ENCODE measurements around the gene TXNL4B.
"Not testable (repeated sequence)": the region's sequence is repeated elsewhere in the genome, so short reads cannot be mapped to it uniquely, and the experiment has no call there.

The TXNL4B gene

DNA sequence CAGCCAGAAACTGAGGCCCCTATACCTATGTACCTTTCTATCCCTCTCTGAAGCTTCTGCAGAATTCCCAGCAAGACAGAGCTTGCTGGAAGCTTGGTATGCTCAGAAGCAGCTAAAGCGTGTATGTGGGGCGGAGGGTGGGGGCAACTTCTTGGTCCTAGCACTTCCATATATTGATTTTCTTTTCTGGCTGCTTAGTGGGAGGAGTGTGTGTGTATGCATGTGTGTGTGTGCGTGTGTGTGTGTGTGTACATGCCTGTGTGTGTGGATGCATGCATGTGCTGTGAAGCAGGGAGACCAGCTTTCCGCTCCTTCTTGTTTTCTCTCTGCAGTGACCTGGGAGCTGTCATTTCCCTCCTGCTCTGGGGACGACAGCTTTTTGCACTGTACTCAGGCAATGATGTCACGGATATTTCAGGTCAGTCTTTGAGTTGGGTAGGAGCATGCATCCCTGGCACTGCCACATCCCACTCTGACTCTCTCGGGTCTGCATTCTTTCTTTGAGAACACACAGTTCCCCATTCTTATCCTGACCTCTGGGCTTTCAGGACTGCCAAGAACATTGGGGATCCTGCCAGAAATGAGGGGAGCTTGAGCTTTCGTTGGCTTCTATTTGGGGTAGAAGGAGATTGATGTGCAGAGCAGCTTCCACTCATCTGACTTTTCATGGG lies 19.7 kb downstream of the TXNL4B start:
- DNase-seq (ENCODE audit: low read depth): peak; percentile 43

DNA sequence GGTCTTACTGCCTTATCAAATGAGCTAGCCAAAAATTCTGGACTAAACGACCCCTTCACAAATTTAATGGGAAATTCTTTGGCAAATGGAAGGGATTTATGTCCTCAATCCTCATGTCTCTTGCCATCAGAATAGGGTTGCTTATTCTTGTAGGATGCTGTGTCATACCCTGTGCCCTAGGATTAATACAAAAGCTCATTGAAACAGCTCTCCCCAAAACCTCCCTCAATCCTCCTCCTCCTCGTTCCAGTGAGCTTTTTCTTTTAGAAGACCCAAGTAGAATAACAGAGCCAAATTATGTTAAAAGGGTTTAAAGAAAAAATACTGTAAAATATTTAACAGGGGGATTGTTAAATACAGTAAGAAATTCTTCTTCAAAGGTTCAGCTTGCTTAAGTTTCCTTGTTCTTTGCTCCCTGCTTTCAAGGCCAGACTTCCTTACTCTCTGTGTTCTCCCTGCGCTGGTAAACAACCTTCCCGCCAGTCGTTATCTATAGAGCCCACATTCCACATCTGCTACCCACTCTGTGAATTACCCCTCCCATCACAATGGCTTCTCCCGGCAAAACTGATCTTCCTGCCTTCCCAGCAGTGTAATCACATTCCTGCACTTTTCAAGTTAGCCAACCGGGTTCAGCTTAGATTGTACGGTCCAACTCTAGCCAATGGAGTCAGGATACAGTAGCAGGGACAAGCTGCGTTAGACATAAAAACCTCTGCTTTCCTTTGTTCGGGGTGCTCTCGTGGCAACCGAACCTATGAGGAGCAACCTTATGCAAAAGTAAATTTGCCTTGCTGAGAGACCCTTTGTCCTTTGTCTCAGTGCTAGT lies 20.7 kb downstream of the TXNL4B start:
- DNase-seq (ENCODE audit: low read depth): no peak

DNA sequence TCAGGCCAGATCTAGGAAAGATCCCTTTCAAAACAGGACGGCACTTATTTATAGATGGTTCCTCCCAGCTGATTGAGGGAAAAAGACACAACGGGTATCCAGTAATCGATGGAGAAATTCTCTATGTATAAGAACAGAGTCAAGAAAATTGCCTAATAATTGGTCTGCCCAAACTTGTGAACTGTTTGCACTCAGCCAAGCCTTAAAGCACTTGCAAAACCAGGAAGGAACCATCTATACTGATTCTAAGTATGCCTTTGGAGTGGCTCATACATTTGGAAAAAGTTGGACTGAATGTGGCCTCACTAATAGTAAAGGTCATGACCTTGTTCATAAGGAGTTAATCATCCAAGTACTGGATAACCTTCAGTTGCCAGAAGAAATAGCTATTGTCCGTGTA lies 24.5 kb downstream of the TXNL4B start:
- DNase-seq (ENCODE audit: low read depth): peak; percentile 19

DNA sequence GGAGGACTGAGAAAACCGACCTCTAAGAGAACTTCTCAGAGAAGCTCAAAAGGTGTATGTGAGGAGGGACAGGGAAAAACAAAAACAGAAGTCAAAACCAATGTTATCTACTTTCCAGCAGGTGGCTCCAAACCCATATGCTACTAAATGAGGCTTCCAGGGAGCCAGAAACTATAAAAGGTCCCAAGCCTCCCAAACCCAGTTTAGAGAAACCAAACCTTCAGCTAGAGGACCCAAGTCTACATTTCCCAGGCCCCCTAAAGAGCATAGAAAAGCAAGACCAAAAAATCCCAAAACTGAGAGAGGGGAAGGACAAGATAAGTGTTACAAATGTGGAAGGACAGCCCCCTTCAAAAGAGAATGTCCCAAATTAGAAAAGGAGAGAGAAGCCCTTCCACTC lies 26.7 kb downstream of the TXNL4B start:
- DNase-seq (ENCODE audit: low read depth): peak; percentile 47

DNA sequence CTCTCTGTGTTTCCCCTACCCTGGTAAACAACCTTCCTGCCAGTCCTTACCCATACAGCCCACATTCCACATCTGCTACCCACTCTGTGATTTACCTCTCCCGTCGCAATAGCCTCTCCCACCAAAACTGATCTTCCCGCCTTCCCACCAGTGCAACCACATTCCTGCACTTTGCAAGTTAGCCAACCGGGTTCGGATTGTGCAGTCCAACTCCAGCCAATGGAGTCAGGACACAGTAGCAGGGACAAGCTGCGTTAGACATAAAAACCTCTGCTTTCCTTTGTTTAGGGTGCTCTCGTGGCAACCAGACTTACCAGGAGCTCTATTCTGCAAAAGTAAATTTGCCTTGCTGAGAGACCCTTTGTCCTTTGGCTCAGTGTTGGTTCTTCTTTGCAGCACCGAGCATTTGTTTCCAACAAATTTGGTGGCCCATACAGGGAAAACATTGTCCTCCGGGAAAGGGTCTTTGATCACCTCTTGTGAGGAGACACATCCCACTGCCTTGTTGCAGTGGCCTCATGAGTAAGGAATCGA lies 29.0 kb downstream of the TXNL4B start:
- DNase-seq (ENCODE audit: low read depth): no peak

DNA sequence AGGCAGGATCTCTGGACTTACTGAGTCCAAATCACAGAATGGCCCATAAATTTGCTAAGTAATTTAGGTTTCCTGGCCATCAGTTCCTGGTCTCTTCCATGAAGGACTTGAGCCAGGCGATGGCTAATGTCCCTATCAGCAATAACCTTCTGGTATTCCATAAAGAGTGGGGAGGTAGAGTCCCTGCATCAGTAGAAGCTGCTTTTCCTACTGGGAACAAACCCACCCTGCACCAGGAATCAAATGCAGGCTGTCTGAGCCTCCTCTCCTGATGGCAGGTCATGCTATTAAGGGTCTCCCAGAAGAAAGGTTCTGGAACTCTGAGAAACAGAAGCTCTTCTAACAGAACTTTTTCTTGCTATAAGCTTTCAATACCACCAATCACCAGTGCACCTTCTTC lies 31.9 kb downstream of the TXNL4B start:
- no peak for DNase-seq (ENCODE audit: low read depth)

DNA sequence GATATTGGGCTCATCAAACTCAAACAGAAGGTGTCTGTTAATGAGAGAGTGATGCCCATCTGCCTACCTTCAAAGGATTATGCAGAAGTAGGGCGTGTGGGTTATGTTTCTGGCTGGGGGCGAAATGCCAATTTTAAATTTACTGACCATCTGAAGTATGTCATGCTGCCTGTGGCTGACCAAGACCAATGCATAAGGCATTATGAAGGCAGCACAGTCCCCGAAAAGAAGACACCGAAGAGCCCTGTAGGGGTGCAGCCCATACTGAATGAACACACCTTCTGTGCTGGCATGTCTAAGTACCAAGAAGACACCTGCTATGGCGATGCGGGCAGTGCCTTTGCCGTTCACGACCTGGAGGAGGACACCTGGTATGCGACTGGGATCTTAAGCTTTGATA lies 33.0 kb downstream of the TXNL4B start:
- DNase-seq (ENCODE audit: low read depth): no peak

DNA sequence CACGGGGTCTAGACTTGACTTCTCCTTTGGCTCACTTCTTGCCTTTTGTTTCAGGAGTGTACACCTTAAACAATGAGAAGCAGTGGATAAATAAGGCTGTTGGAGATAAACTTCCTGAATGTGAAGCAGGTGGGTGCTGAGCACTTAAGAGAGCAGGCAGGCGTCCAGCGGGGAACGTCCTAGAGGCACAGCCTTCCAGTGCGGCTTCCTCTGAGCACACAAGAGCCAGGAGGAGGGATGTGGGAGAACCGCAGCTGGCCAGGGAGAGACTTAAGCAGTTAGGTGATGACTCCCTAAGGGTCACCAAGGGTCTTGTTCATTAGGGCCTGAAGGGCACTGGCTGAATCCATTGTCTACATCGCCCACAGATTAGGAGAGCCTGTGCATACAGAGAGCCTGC lies 34.4 kb downstream of the TXNL4B start:
- not testable (repeated sequence) for DNase-seq (ENCODE audit: low read depth)

DNA sequence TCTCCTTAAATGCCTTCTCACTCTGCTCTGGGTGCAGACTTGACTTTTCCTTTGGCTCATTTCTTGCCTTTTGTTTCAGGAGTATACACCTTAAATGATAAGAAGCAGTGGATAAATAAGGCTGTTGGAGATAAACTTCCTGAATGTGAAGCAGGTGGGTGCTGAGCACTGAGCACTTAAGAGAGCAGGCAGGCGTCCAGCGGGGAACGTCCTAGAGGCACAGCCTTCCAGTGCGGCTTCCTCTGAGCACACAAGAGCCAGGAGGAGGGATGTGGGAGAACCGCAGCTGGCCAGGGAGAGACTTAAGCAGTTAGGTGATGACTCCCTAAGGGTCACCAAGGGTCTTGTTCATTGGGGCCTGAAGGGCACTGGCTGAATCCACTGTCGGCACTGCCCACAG lies 36.1 kb downstream of the TXNL4B start:
- not testable (repeated sequence) for DNase-seq (ENCODE audit: low read depth)

DNA sequence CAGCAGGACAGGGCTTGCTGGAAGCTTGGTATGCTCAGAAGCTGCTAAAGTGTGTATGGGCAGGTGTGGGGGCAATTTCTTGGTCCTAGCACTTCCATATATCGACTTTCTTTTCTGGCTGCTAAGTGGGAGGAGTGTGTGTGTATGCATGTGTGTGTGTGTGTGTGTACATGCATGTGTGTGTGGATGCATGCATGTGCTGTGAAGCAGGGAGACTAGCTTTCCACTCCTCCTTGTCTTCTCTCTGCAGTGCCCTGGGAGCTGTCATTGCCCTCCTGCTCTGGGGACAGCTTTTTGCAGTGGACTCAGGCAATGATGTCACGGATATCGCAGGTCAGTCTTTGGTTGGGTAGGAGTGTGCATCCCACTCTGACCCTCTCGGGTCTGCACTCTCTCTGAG lies 37.5 kb downstream of the TXNL4B start:
- no peak for DNase-seq (ENCODE audit: low read depth)

DNA sequence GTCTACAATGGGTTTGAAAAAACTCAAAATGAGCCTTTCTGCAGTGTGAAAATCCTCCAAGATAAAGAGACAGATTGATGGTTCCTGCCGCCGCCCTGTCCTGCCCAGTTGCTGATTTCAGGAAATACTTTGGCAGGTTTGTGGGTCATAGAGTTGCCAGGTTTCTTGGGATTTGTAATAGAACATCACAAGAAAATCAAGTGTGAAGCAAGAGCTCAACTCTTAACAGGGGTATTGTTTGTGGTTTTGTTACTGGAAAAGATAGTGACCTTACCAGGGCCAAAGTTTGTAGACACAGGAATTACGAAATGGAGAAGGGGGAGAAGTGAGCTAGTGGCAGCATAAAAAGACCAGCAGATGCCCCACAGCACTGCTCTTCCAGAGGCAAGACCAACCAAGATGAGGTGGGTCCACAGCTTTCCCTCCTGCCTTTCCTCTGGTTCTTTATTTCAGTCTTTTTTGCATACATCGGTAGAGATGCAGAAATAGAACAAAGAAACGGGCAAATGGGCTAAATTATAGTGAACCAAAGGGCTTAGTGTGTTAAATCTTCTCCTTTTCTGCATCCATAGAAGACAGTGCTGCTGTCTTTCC lies 39.1 kb downstream of the TXNL4B start, which contains the start of gene HP:
TSS of gene HP (plus strand) at position 252 of the 594 bp plus-strand sequence. CDS start at position 400, 148 bp downstream.
- DNase-seq (ENCODE audit: low read depth): not testable (repeated sequence)

DNA sequence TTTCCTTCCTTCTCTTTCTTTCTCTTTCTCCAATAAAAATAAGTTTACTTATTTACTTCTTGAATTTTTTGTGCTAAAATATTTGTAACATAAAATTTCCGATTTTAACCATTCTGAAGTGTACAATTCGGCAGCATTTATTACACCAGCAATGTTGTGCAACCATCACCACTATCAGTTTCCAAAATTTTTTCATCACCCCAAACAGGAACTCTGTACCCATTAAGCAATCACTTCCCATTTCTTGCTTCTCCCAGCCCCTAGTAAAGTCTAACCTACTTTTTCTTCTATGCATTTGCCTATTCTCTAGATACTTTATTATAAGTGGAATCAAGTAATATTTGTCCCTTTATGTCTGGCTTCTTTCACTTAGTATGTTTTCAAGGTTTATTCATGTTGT lies 41.6 kb downstream of the TXNL4B start:
- DNase-seq (ENCODE audit: low read depth): no peak

DNA sequence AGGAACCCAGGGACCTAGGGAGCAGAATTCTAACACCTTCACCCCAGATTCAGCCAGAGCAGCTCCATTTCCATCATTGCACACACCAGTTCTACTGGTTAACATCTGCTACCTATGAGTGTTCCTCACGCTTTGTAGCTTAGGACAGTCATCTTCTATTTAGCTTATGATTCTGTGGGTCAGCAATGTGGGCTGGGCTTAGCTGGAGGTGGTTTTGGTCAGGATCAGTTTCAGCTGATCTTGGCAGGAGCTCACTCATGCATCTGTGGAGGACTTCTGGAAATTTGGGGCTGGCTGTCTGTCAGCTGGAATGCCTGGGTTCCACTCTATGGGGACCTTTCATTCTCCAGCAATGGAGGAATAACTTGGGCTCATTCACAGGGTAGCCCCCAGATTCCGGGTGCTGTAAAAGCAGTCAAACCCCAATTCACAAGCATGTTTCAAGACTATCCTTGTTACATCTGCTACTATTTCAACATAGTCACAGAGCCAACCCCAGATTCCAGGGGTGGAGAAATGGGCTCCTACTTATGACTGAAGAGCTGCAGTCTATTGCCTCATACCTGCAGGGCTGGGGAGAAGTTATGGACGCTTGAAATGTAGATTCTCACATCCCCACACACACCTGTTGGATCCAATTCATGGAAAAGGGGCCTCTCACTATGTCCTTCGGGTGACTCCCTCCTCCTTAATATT lies 42.5 kb downstream of the TXNL4B start:
- DNase-seq (ENCODE audit: low read depth): peak; percentile 69

DNA sequence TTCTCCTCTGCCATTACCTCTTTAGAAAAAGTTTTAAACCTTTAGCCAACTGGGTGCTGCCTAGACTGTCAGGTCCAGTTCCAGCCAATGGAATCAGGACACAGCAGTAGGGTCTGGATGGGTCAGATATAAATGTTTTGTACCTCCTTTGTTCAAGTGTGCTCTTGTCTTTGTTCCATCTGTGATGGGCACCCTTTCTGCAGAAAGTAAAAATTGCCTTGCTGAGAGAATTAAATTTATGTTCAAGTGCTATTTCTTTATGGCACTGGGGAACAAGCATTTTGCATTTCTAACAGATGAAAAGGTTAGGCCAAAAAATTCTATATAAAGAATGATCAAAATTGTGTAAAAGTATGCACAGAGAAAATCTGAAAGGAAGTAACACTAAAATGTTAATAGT lies 44.3 kb downstream of the TXNL4B start:
- DNase-seq (ENCODE audit: low read depth): no peak

DNA sequence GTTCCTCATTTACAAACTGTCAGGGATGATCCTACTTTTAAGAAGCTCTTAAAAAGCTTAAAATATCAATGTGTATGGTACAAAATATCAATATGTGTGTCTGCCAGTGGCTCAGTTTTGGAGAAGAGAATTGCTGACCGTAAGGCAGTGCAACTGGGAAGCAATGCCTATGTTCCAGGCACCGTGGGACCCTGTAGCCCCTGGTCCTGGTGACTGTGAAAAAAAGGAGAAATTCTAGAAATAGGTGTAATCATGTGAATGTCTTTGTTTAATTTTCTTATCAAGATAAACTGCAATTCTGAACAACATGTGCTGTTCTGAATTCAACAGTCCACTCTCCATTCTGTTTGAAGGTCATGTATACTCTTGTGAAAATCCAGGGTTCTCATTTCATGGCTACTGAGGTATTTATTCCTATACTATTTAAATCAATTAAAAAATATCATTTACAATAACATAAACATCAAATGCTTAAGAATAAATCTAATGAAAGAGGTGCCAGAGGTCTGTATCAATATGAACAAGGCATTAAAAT lies 48.5 kb downstream of the TXNL4B start:
- no peak for DNase-seq (ENCODE audit: low read depth)

DNA sequence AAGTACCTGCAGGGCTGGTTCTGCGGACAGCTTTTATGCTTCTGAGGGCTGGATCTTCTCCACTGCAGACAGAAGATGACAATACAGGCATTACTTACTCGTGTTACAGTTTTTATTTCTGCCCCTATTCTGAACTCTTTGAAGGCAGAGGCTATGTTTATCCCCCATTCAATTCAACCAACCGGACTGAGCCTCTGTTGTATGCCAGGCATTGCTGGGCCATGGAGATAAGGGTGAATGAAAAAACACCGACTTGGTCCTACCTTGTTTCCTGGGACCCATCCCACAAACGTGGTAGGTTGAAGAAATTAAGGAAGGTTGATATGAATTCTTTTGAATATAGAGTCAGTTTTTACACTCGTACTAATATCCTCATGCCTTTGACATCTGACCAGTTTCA lies 49.1 kb downstream of the TXNL4B start:
- DNase-seq (ENCODE audit: low read depth): no peak

DNA sequence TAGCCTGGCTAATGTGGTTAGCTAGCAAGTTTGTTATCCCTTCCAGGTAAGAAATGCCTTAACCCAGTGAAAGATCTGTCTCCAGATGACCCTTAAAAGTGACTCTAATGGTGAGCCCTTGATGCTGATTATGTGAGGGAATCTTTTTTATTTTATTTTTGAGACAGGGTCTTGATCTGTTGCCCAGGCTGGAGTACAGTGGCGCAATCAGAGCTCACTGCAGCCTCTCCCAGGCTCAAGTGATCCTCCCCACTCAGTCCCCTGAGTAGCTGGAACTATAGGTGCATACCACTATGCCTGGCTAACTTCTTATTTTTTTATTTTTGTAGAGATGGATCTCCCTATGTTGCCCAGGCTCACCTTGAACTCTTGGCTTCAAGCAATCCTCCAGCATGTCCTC lies 49.9 kb downstream of the TXNL4B start:
- DNase-seq (ENCODE audit: low read depth): no peak

DNA sequence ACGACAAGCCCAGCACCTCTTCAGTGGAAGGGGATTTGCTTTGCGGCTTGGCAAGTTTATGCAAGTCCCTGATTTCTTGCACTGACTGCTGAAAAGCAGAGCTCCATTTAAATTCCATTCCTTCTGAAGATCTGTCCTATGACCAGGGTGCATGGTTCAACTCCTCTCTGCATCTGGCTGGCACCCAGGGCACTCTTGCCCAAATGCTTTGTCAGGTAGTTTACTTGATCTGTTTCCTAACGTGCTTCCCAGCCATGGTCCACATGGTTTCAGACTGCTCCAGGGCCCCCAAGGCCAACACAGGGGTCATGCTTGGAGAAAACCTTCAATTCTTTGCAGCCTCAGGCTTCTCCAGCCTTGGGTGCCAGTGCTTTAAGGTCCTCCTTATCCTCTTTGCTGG lies 50.4 kb downstream of the TXNL4B start:
- no peak for DNase-seq (ENCODE audit: low read depth)

DNA sequence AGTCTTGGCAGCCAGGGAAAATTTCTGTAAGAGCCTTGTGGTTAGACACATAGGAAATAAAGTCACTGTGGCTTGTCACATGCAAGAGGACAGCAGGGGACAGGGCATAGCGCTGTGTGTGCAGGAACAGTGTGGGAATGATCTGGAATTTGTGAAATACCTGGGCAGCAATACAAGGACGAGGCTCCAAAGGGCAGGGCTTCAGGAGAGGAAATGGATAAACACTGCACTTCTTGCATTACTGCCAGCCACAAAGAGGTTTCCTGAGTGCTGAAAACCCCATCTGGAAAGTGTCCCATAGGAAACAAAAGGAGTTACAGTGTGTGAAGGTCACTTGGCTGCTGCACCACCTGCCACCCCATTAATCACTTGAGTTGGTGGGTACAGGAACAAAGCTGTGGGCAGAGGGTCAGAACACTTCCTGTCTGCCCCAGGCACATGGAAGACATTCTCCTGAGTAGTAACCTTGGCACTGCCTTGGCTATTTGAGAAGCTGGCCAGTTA lies 51.2 kb downstream of the TXNL4B start:
- DNase-seq (ENCODE audit: low read depth): no peak

DNA sequence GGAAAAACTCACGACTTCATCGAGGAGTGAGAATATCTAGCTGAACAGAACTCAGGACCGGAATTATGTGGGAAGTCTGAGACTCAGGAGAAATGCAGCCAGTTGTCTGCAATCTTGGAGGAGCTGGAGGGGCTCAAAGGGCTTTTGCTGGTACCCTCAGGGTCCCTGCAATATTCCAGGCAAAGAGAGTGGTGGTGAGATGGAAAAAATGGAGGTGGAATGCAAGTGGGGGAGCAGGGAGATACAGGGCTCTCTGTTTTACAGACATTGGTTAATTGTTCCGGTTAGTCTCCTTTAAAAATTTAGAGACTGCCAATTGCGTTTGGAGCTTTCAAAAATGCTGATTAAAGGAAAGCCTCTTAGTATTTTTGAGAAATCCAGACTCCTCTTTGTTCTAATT lies 57.3 kb downstream of the TXNL4B start:
- DNase-seq (ENCODE audit: low read depth): no peak
